Hepatic stellate cell (primary cell): ENCODE measurements around the gene MACROD2.

Experiments used
- DNase-seq: peaks from one replicate; pipeline ENCODE4 v3.0.0; 2011; ENCODE audit warnings: low spot score

The MACROD2 gene

DNA sequence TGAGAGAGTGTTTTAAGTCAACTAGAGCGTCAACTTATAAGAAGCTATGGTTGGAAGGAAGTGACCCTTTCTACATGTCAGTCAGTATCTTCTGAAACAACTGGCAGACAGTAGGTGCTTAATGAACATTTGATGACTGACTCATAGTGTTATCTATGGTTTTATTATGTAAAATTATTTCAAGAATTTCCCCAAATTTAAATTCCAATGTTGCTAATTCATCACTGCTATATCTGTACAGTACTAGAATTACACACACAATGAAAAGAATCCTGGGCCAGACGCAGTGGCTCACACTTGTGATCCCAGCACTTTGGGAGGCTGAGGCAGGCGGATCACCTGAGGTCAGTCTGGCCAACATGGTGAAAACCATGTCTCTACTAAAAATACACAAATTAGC, 1063.5 kb downstream of the MACROD2 start:
- DNase-seq = no peak

DNA sequence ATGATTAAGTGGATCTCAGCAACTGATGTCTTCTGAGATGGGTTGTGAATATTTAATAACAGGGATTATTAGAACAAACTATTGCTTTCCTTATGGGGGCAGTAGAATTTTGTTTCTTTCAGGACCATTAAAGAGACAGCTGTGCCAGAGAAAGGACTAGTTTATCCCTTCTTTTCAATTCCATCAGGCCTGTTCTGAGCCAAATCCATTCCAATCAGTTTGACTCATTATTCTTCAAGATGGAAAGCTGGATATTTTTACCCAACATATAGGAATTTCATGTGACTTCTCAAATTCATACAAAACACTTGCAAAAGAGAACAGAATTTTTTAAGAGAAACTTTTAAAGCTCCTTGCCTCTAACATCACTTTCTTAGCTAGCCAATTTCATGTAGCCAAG, 1064.1 kb downstream of the MACROD2 start:
- DNase-seq = no peak

DNA sequence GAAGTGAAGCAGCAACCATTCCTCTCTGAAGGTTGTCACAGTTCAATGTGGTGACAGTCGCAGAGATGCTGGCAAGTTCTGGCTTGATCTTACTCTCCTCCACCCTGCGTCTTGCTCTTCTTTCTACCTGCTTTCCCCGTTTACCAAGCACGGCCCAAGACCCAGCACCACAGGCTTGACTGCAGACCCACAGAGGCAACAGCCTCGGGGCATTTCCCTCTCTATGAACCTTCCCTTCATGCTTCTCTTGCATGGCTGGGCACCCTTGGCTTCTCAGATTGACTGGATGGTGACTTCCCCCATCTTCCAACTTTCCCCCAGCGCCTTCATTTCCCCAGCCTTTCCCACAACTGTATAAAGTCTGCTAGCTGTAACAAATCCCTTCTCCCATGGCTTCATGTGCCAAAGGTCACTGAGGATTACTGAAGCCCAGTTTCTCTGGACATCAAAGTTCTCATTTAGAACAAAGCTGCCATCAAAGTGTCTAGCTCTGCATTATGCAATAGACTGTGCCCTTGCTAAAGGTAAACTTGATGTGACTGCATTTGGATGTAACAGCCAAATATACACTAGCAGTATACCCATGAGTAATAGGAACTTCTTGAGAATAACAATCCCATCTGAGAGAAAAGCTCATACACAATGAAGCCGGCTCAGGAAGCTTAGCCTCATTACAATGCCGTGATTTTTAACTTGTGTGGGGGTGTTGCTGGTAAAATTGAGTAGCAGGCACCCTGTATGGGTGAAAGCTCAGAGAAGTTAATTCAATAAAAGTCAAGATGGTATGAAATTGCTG, 1065.1 kb downstream of the MACROD2 start:
- DNase-seq = no peak

DNA sequence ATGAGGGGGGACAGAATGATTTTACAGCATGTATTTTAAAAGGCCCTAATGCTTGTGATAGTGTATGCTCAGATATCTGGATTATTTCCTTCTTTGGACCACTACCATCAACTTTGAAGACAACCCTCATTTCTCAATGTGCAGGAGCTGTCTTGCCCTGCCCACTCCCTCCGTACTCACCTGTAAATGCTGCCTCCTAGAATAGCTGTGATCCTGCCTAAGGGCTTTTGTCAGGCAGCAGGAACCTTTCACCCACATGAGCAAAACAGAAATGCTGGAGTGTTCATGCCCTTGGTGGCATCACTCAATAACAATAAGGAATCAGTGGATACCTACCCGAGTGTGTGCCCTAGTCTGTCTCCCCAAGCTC, 1065.7 kb downstream of the MACROD2 start:
- DNase-seq = no peak

- DNase-seq = no peak
Measured at GRCh38 chr20:15061955-15062354, 1066.6 kb downstream of the MACROD2 start.

DNA sequence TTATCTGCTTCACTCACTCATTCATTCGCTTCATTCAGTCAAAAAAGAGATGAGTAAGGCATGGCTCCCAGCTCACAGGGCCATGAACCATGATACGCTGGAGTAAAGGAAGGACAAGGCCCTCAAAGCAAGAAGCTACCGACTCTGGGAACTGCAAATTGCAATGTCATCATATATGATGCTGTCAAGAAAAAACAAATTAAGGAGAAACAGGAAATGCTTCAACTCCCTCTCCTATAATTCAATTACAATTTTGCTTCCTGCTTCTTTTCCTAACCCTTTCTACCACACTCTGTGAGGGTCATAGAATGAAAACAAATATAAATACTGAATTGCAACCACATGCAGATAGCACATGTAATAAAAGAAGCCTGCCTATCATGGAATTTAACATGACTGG, 1067.8 kb downstream of the MACROD2 start:
- DNase-seq = no peak

GRCh38 chr20:15064741-15065140, 1069.4 kb downstream of the MACROD2 start:
- no peak for DNase-seq

GRCh38 chr20:15065794-15066193, 1070.5 kb downstream of the MACROD2 start:
- DNase-seq = no peak

- DNase-seq = no peak
Measured at GRCh38 chr20:15068486-15068885, 1073.2 kb downstream of the MACROD2 start.

DNA sequence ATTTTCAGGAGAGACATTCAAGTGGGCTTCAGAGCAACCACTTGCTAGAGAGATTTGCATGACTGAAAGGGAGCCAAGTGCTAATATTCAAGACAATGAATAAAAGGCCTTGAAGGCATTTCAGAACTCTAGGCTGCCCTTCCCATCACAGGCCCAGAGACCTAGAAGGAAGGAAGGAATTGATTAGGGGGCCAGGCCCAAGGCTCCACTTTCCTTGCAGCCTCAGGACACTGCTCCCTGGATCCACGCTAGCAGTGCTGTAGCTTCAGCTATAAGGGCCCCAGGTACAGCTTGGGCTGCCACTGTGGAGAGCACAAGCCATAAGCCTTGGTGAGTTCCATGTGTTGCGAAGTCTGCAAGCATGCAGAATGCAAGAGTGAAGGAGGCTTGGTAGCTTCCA, 1074.0 kb downstream of the MACROD2 start:
- DNase-seq = no peak

GRCh38 chr20:15071085-15071808, 1075.9 kb downstream of the MACROD2 start:
- no peak for DNase-seq

DNA sequence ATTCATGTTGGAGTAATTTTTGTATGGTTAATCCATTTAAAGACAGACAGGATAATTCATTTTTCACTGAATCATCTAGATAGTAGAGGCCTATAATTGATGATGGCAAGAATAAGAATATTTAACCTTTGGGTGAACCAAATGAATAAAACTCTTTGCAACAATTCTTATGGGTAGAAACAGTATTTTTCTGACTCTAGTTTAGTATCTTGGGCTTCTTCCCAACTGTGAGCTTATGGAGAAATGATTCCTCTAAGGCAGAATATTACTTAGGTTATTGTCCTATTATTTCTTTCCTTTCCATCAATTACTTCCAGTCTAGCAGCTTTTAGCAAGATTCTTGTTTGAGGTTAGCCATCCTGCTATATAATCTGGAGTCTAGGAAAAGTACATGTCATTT, 1077.0 kb downstream of the MACROD2 start:
- no peak for DNase-seq

GRCh38 chr20:15075586-15075985, 1080.3 kb downstream of the MACROD2 start:
- no peak for DNase-seq

DNA sequence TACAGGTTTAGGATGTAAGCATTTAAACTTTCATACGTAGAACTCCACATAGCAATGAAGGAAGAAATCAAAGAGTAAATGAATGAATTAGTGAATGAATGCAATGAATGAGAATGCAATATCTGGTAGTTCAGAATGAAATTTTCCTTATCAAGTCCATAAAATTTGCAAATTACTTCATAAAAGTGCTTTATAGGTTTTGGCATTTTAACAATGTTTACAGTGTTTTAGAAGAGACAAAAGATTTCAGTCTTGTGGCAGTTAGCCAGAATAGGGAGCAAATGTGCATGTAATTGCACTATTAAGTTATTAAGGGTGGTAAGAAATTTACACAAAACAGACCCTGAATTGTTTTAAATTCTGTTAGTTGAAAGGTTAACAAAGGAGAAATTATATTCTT, 1081.5 kb downstream of the MACROD2 start:
- DNase-seq = no peak

GRCh38 chr20:15077733-15078250, 1082.5 kb downstream of the MACROD2 start:
- no peak for DNase-seq

- DNase-seq = no peak
Measured at GRCh38 chr20:15079594-15080340, 1084.5 kb downstream of the MACROD2 start.

- no peak for DNase-seq
Measured at GRCh38 chr20:15081261-15081660, 1085.9 kb downstream of the MACROD2 start.

DNA sequence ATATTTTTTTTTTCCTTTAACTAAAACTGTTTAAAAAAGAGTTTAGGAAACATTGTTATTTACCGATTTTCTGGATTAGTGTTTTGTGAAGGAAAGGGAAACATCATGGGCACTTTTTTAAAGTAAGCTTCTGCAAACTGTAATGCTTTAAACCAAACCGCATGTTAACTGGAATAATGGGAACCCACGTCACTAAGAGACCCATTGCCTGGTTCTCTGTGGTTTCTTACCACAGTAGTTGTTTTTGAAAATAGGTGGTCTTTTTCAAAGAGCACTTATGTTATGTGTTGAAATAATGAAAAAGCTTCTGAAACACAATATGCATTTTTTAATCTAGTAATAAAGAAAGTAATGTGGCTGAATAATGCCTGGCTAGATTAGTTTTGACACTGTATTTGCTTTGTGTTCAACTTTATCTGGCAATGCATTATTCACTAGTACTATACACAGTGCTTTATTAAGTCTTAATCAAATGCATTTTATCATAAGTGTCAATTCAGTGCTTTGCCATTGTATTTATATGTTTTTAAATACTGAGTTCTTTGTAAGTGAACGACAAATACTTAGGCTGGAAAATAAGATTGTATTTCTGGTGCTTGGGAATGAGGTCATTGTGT, 1096.2 kb downstream of the MACROD2 start:
- DNase-seq = no peak

GRCh38 chr20:15098351-15098750, 1103.0 kb downstream of the MACROD2 start:
- DNase-seq = no peak

- no peak for DNase-seq
Measured at GRCh38 chr20:15099130-15099529, 1103.8 kb downstream of the MACROD2 start.

DNA sequence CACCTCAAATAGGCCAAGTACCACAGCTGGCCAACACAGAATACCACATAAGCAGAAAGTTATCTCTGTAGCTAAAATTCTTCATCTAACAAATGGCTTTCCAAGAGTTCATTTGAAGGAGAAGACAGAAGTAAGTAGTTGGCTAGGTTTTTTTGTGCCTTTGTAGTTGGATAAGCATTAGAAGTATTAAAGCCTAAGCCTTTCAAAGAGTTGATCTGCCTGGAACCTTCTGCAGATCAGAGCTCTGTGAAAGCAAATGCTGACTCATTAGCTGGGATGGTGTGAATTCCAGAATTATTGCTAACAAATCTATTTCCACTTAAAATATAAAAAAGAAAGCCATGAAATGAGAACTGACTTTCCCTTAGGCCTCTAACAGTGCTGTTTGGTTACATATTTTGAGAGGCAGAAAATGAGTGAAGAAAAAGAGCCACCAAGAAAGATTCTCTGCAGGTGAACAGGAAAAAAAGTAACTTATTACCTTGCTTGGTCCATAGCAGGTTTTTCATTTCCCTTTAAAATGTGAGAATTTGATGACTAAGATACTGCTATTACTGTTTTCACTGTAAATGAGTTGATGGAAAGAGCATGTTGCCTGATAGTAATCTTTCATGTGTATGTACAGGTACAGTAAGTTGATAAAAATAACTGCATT, 1105.3 kb downstream of the MACROD2 start:
- no peak for DNase-seq

- no peak for DNase-seq
Measured at GRCh38 chr20:15107931-15108330, 1112.6 kb downstream of the MACROD2 start.
